Lower leg skin (tissue), 3 donors: ENCODE measurements around the gene PPP1R15B.
"Not testable (repeated sequence)": the region's sequence is repeated elsewhere in the genome, so short reads cannot be mapped to it uniquely, and the experiment has no call there.

Source experiments
- POLR2A ChIP-seq, 2 donors: fragments of 450-650 bp; IDR thresholded peaks; one replicate each; pipeline ENCODE4 v1.6.1; 2016 to 2017; ENCODE audit warnings: antibody characterized with exemption in 2 of 2, mild to moderate bottlenecking in 1 of 2, moderate library complexity in 1 of 2
- TF ChIP-seq, protein P1 (sequence below), 3 donors: fragments of 450-650 bp; IDR thresholded peaks; one replicate each; pipeline ENCODE4 v1.5.1; 2016; ENCODE audit warnings: antibody characterized with exemption in 3 of 3, mild to moderate bottlenecking in 3 of 3, moderate library complexity in 2 of 3

DNA sequence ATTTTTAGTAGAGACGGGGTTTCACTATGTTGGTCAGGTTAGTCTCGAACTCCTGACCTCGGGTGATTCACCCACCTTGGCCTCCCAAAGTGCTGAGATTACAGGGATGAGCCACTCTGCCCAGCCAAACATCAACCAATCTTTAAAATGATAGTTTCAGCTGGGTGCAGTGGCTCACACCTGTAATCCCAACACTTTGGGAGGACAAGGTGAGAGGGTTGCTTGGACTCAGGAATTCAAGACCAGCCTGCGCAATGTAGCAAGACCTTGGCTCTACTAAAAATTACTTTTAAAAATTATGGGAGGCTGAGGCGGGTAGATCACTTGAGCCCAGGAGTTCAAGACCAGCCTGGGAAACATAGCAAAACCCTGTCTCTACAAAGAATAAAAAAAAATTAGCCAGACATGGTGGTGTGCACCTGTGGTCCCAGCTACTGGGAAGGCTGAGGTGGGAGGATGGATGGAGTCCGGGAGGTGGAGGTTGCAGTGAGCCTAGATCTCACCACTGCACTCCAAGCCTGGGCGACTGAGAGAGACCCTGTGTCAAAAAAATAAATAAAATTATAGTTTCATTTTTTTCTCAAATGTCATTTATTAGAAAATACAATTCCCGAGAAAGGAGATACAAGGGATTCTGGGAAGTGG, 10.6 kb upstream of the PPP1R15B start:
- TF ChIP-seq, protein P1, sequence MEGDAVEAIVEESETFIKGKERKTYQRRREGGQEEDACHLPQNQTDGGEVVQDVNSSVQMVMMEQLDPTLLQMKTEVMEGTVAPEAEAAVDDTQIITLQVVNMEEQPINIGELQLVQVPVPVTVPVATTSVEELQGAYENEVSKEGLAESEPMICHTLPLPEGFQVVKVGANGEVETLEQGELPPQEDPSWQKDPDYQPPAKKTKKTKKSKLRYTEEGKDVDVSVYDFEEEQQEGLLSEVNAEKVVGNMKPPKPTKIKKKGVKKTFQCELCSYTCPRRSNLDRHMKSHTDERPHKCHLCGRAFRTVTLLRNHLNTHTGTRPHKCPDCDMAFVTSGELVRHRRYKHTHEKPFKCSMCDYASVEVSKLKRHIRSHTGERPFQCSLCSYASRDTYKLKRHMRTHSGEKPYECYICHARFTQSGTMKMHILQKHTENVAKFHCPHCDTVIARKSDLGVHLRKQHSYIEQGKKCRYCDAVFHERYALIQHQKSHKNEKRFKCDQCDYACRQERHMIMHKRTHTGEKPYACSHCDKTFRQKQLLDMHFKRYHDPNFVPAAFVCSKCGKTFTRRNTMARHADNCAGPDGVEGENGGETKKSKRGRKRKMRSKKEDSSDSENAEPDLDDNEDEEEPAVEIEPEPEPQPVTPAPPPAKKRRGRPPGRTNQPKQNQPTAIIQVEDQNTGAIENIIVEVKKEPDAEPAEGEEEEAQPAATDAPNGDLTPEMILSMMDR (IDR thresholded peaks at IDR 0.05) = not testable (repeated sequence)
- not testable (repeated sequence) for TF ChIP-seq POLR2A (IDR thresholded peaks at IDR 0.05)
